ENCODE measurements around the gene CPSF3. TPM values are rescaled to one million over a fixed set of nuclear protein-coding genes. Genes with fewer than 3 reads are reported as not detected.

Gene CPSF3
- total and polyA plus RNA-seq, 2 of the 8 experiments (the other 6 are each of a cell fraction or from before 2014, with no cell fraction given) = 44.5 to 93.3 TPM

- Histone ChIP-seq H2BK15ac (ENCODE audit: low read length) (no peak overlapping the region), H2BK12ac (ENCODE audit: low read depth, low read length) (no peak overlapping the region), H4K5ac (ENCODE audit: insufficient read length, low read depth, low read length) (no peak overlapping the region), H4K20me1 (replicated peaks in 1 of 2; ENCODE audit: control insufficient read depth in 1 of 2, insufficient read depth in 2 of 2, low read length in 2 of 2) (peaks cover 0 to 3% of the 10 kb centered on the region in 2 experiments), H2BK120ac (replicated peaks; ENCODE audit: low read depth, low read length) (no peak overlapping the region), H3K4me2 (ENCODE audit: insufficient read depth in 1 of 2, low read depth in 2 of 2, low read length in 2 of 2) (no peak overlapping the region), H3K14ac (ENCODE audit: insufficient read length) (no peak overlapping the region), H3K79me1 (ENCODE audit: low read depth, low read length) (no peaks in the 10 kb centered on the region; the same call in 1 of the 2 replicates), H2BK20ac (ENCODE audit: low read length) (no peak overlapping the region), H3K23ac (ENCODE audit: insufficient read length) (no peak overlapping the region), H3K18ac (ENCODE audit: extremely low read depth, low read length) (no peak overlapping the region), H3K27ac (ENCODE audit: low read depth, low read length) (no peak overlapping the region), H3K4ac (replicated peaks; ENCODE audit: insufficient read length, low read depth, low read length) (no peak overlapping the region), H3K4me3 (ENCODE audit: extremely low read depth in 1 of 4, insufficient read depth in 2 of 4, low read depth in 3 of 4, low read length in 4 of 4) (no peak overlapping the region), H3K23me2 (ENCODE audit: low read depth, low read length) (no peaks in the 10 kb centered on the region), H3K9ac (replicated peaks in 1 of 4; ENCODE audit: extremely low read depth in 1 of 4, low read depth in 3 of 4, low read length in 3 of 4) (no peak overlapping the region), H4K8ac (ENCODE audit: extremely low read depth, insufficient read depth, low read length) (no peak overlapping the region), H3K27me3 (replicated peaks in 1 of 4; ENCODE audit: control insufficient read depth in 3 of 4, extremely low read depth in 1 of 4, insufficient read depth in 3 of 4, low read length in 3 of 4) (no peaks in the 10 kb centered on the region; a peak in 1 of 7 replicates), H3K4me1 (replicated peaks in 1 of 4; ENCODE audit: control insufficient read depth in 3 of 4, insufficient read depth in 4 of 4, low read length in 3 of 4) (no peaks in the 10 kb centered on the region), H3K9me3 (ENCODE audit: insufficient read depth in 2 of 2, low read depth in 1 of 2, low read length in 1 of 2) (no peaks in the 10 kb centered on the region), H3K79me2 (ENCODE audit: control insufficient read depth in 1 of 2, insufficient read depth in 2 of 2, low read length in 2 of 2) (no peaks in the 10 kb centered on the region), H3K36me3 (ENCODE audit: control insufficient read depth in 2 of 4, insufficient read depth in 4 of 4, low read length in 3 of 4) (peaks cover 8 to 77% (median 52%) of the 10 kb centered on the region in 4 experiments), H2AFZ (ENCODE audit: low read length) (no peak overlapping the region), H3K56ac (replicated peaks; ENCODE audit: insufficient read length, low read depth, low read length) (no peak overlapping the region), H4K91ac (replicated peaks; ENCODE audit: insufficient read length, low read length) (no peak overlapping the region), H2AK5ac (ENCODE audit: low read depth, low read length) (no peak overlapping the region), H2BK5ac (ENCODE audit: low read depth, low read length) (no peak overlapping the region)
- DNase-seq (ENCODE audit: low read depth in 1 of 2, low spot score in 2 of 2) = no peak
- POLR2A ChIA-PET (ENCODE audit: partially characterized antibody) = interaction anchor here (1.0 to 1.1 kb wide), 2 partner anchors 10 to 31 kb away, joined by 3 read pairs; no protein-coding TSS in a partner anchor
- FAIRE-seq = no peak
- 78% methylated on average over 3 of the region's 3 CpGs; no CpG with 5 or more reads in 1 of the 2 experiments for WGBS, 2 experiments (ENCODE audit: extremely low coverage in 1 of 2, insufficient coverage in 1 of 2, insufficient read length in 1 of 2, insufficient replicate concordance in 2 of 2, low coverage in 1 of 2, low lambda C conversion rate in 2 of 2, missing lambda C conversion rate in 1 of 2)
- CTCF ChIA-PET (ENCODE audit: partially characterized antibody) = no interaction called here
- no peak for TF ChIP-seq CREB1 (IDR thresholded peaks at IDR 0.05)
- no peak for TF ChIP-seq CBX5 (IDR thresholded peaks at IDR 0.05; ENCODE audit: low read depth, low read length)
- no peak for TF ChIP-seq MAFK (IDR thresholded peaks at IDR 0.05; ENCODE audit: low read depth, low read length)
- TF ChIP-seq SRF (IDR thresholded peaks at IDR 0.05; ENCODE audit: low read depth, low read length) = no peak
- TF ChIP-seq POLR2AphosphoS5 (IDR thresholded peaks at IDR 0.05; ENCODE audit: low read depth, low read length) = no peak
- TF ChIP-seq SIN3A (conservative IDR thresholded peaks at IDR 0.05 in 1 of 2, IDR thresholded peaks at IDR 0.05 in 1 of 2; ENCODE audit: low read depth in 1 of 2, low read length in 2 of 2) = no peak
- TF ChIP-seq SIRT6 (IDR thresholded peaks at IDR 0.05; ENCODE audit: low read length) = no peak
- TF ChIP-seq TAF7 (optimal IDR thresholded peaks at IDR 0.05; ENCODE audit: borderline replicate concordance, low read depth, low read length) = no peak
- TF ChIP-seq SAP30 (IDR thresholded peaks at IDR 0.05; ENCODE audit: insufficient read depth, insufficient replicate concordance, low read length) = no peak
Measured at GRCh38 chr2:9441556-9441955, 18.1 kb downstream of the CPSF3 start.
